GM18526 (cell line): ENCODE data around the gene EVC2.

ENCODE experiments used
- POLR2A ChIP-seq: IDR thresholded peaks from 3 replicates; pipeline ENCODE4 v1.6.1; 2011; ENCODE audit not compliant: insufficient read length; ENCODE audit errors: extremely low read depth

The EVC2 gene

GRCh38 chr4:5750052-5750945 lies 41.9 kb upstream of the EVC2 start:
- no peak for TF ChIP-seq POLR2A

- no peak for TF ChIP-seq POLR2A
These were observed 41.2 kb upstream of the EVC2 start for GRCh38 chr4:5749568-5749967.

GRCh38 chr4:5747738-5748375 lies 39.5 kb upstream of the EVC2 start:
- TF ChIP-seq POLR2A, result no peak

GRCh38 chr4:5746829-5747737 lies 38.7 kb upstream of the EVC2 start:
- TF ChIP-seq POLR2A, result no peak

GRCh38 chr4:5746250-5746649 lies 37.9 kb upstream of the EVC2 start:
- no peak for TF ChIP-seq POLR2A

- TF ChIP-seq POLR2A, result no peak
These were observed 34.6 kb upstream of the EVC2 start for GRCh38 chr4:5742968-5743367.

- no peak for TF ChIP-seq POLR2A
These were observed 34.0 kb upstream of the EVC2 start for GRCh38 chr4:5742388-5742787.

GRCh38 chr4:5738061-5738460 lies 29.7 kb upstream of the EVC2 start:
- TF ChIP-seq POLR2A, result no peak

GRCh38 chr4:5735463-5735862 lies 27.1 kb upstream of the EVC2 start:
- TF ChIP-seq POLR2A, result no peak

GRCh38 chr4:5734853-5735252 lies 26.5 kb upstream of the EVC2 start:
- no peak for TF ChIP-seq POLR2A

- TF ChIP-seq POLR2A, result no peak
These were observed 23.8 kb upstream of the EVC2 start for GRCh38 chr4:5732158-5732557.

- no peak for TF ChIP-seq POLR2A
These were observed 22.9 kb upstream of the EVC2 start for GRCh38 chr4:5730993-5731990.

GRCh38 chr4:5730436-5730835 lies 22.1 kb upstream of the EVC2 start:
- TF ChIP-seq POLR2A, result no peak

- no peak for TF ChIP-seq POLR2A
These were observed 16.0 kb upstream of the EVC2 start for GRCh38 chr4:5724377-5724776.
